PC-3 (cell line): ENCODE data around the gene NTHL1. TPM values are rescaled to one million over a fixed set of nuclear protein-coding genes. Genes with fewer than 3 reads are reported as not detected.

ENCODE experiments used
- ATAC-seq: fragments of 200-7000 bp; cut with Tn5 transposase; 2 replicates; pipeline ENCODE4 v1.9.1; 2020; ENCODE audit warnings: mild to moderate bottlenecking, moderate library complexity
- BruUV-seq: library from RNA; stranded (reverse); fragments of 400-500 nt; replicated peaks from 2 replicates; lab custom pipeline; 2021; lab: Mats Ljungman, UMichigan
- CTCF ChIA-PET: fragments of 300-600 bp; sonication (Branson Sonifier 250); formaldehyde crosslinking; loops from one replicate; lab custom pipeline; 2022; ENCODE audit warnings: antibody characterized with exemption; lab: Charles Lee
- POLR2A ChIA-PET: fragments of 300-600 bp; sonication (Branson Sonifier 250); formaldehyde crosslinking; loops from one replicate; lab custom pipeline; 2022; ENCODE audit warnings: antibody characterized with exemption; ENCODE audit not compliant: unreplicated experiment; lab: Charles Lee
- DNase-seq: peaks from one replicate; pipeline ENCODE4 v3.0.0-alpha.2; 2015
- H2AFZ ChIP-seq: fragments of 300-600 bp; sonication (generic); 2 replicates; pipeline ENCODE4 v1.6.0; 2016; ENCODE audit warnings: antibody characterized with exemption, low read length
- H3F3A ChIP-seq: fragments of 300-600 bp; sonication (generic); one replicate; pipeline ENCODE4 v1.6.0; 2017; ENCODE audit warnings: antibody characterized with exemption, low read length, control low read depth, mild to moderate bottlenecking; ENCODE audit not compliant: unreplicated experiment
- H3K27ac ChIP-seq: fragments of 300-600 bp; sonication (generic); 2 replicates; pipeline ENCODE4 v1.5.1; 2016; ENCODE audit warnings: mild to moderate bottlenecking, low read length
- H3K27me3 ChIP-seq: fragments of 300-600 bp; sonication (generic); 2 replicates; pipeline ENCODE4 v1.6.1; 2016; ENCODE audit warnings: low read length, mixed read lengths
- H3K36me3 ChIP-seq: fragments of 300-600 bp; sonication (generic); 2 replicates; pipeline ENCODE4 v1.6.1; 2016; ENCODE audit warnings: low read depth, mixed run types, low read length, mixed read lengths
- H3K4me1 ChIP-seq: fragments of 300-600 bp; sonication (generic); 2 replicates; pipeline ENCODE4 v1.5.1; 2016; ENCODE audit warnings: low read length; ENCODE audit not compliant: insufficient read depth
- H3K4me2 ChIP-seq: fragments of 300-600 bp; sonication (generic); 2 replicates; pipeline ENCODE4 v1.6.0; 2016; ENCODE audit warnings: low read length
- H3K4me3 ChIP-seq: fragments of 300-600 bp; sonication (generic); 2 replicates; pipeline ENCODE4 v1.5.1; 2016; ENCODE audit warnings: mild to moderate bottlenecking, low read length, mixed read lengths
- H3K79me2 ChIP-seq: fragments of 300-600 bp; sonication (generic); 2 replicates; pipeline ENCODE4 v1.6.1; 2017; ENCODE audit warnings: low read length, mixed read lengths
- H3K9ac ChIP-seq: fragments of 300-600 bp; sonication (generic); 2 replicates; pipeline ENCODE4 v1.6.0; 2016; ENCODE audit warnings: mild to moderate bottlenecking, low read length
- H3K9me2 ChIP-seq: fragments of 300-600 bp; sonication (generic); replicated peaks from 2 replicates; pipeline ENCODE4 v1.6.1; 2016; ENCODE audit warnings: mixed run types, low read length, mixed read lengths
- H3K9me3 ChIP-seq: fragments of 300-600 bp; sonication (generic); 2 replicates; pipeline ENCODE4 v1.6.1; 2016; ENCODE audit warnings: low read length, mixed read lengths
- H4K20me1 ChIP-seq: fragments of 300-600 bp; sonication (generic); 2 replicates; pipeline ENCODE4 v1.6.1; 2016; ENCODE audit warnings: low read length, mixed read lengths
- EZH2 ChIP-seq: fragments of 300-600 bp; sonication (generic); IDR thresholded peaks from one replicate; pipeline ENCODE4 v1.6.1; 2017; ENCODE audit warnings: antibody characterized with exemption, mild to moderate bottlenecking, low read length; ENCODE audit not compliant: unreplicated experiment
- EZH2phosphoT487 ChIP-seq: fragments of 300-600 bp; sonication (generic); IDR thresholded peaks from 2 replicates; pipeline ENCODE4 v1.6.1; 2018; ENCODE audit warnings: mild to moderate bottlenecking, antibody characterized with exemption, low read length, borderline replicate concordance
- intact Hi-C: fragments of 100-400 bp; cut with micrococcal nuclease; formaldehyde crosslinking; loops from 2 replicates; pipeline ENCODE4 v1.9.0; 2023
- microRNA-seq: library from miRNA; unstranded; fragments of <30 nt; microRNA quantifications from one replicate; pipeline ENCODE4 v1.1.0, GENCODE V29; 2020; ENCODE audit not compliant: unreplicated experiment
- total RNA-seq: library from RNA; depleted of rRNA; stranded (reverse); fragments of >200 nt; gene quantifications from 2 replicates; pipeline ENCODE4 v1.2.3, GENCODE V29; 2014; rRNA removed
- TF ChIP-seq, protein P1 (sequence below): fragments of 300-600 bp; sonication (generic); conservative IDR thresholded peaks from 2 replicates; pipeline ENCODE4 v1.5.1; 2017; ENCODE audit warnings: antibody characterized with exemption, low read depth, mild to moderate bottlenecking, low read length

The NTHL1 gene
- total RNA-seq, 1 experiment from 2014 or later: 90.1 TPM

DNA sequence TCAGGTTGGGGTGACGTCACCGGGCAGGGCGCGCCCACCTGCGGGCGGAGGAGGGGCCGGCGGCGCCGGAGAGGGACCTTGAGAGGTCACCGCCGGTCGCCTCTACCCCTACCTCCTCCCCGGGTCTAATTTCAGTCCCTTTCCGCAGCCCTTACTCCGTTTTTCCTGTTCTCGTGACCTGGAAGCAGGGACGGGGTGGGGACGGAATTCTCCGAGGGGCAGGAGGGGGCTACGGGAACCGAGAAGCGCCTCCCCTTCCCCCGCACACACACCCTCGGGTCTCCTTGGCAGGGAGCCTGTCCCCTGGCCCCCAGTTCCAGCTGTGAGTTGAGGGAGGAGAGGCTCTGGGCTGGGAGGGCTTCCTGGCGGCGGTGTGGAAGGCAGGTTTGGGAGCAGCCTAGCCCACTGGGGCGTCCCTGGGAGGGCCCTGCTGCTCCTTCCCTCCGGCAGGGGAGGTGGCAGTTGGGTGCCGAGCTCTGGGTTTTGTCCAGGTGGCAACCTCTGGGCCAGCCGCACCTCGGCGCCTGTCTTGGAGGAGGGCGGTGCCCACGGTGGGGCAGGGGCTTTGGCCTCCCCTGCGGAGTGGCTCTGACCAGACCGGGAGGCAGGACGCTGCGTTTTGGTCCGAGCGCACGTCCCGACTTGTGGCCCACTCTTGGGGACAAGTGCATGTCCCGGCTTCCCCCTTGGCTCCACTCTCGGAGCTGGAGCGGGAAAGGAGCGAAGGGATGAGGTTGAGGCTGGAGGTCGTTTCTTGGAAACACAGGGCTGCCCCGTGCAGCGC lies 57.1 kb downstream of the NTHL1 start:
- Histone ChIP-seq H3K9ac (no peak overlapping the region), H3K27me3 (no peaks in the 10 kb centered on the region), H2AFZ (peak overlapping the region; percentile 20; the same call in 1 of the 2 replicates), H4K20me1 (no peaks in the 10 kb centered on the region), H3K4me1 (peaks cover 8% of the 10 kb centered on the region), H3K9me3 (no peaks in the 10 kb centered on the region), H3K9me2 (no peaks in the 10 kb centered on the region), H3K79me2 (peaks cover 5% of the 10 kb centered on the region; the same call in 1 of the 2 replicates), H3K4me3 (peak overlapping the region; percentile 52), H3F3A (no peaks in the 10 kb centered on the region), H3K4me2 (peak overlapping the region; percentile 65), H3K36me3 (no peaks in the 10 kb centered on the region; the same call in 1 of the 2 replicates), H3K27ac (no peak overlapping the region)
- no peak for DNase-seq
- ChIA-PET CTCF (interaction anchor here (0.6 kb wide), 1 partner anchor 150 kb away, joined by 3 read pairs; no protein-coding TSS in a partner anchor), POLR2A (no interaction called here)
- ATAC-seq: no peak
- intact Hi-C loops: no loop called here
- BruUV-seq: no TSS peak
- TF ChIP-seq EZH2 (no peak), EZH2phosphoT487 (no peak)
- TF ChIP-seq, protein P1, sequence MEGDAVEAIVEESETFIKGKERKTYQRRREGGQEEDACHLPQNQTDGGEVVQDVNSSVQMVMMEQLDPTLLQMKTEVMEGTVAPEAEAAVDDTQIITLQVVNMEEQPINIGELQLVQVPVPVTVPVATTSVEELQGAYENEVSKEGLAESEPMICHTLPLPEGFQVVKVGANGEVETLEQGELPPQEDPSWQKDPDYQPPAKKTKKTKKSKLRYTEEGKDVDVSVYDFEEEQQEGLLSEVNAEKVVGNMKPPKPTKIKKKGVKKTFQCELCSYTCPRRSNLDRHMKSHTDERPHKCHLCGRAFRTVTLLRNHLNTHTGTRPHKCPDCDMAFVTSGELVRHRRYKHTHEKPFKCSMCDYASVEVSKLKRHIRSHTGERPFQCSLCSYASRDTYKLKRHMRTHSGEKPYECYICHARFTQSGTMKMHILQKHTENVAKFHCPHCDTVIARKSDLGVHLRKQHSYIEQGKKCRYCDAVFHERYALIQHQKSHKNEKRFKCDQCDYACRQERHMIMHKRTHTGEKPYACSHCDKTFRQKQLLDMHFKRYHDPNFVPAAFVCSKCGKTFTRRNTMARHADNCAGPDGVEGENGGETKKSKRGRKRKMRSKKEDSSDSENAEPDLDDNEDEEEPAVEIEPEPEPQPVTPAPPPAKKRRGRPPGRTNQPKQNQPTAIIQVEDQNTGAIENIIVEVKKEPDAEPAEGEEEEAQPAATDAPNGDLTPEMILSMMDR: no peak

DNA sequence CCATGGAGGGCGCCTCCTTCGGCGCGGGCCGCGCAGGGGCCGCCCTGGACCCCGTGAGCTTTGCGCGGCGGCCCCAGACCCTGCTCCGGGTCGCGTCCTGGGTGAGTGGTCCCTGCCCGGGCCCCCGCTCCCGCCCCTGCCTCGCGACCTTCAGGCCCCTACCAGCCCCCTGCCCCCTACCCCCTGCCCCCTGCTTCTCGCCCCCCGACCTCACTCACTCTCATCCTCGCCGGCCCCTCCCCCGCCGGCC lies 57.6 kb downstream of the NTHL1 start:
- Histone ChIP-seq H3K27ac (no peak overlapping the region), H3K27me3 (no peaks in the 10 kb centered on the region), H4K20me1 (no peaks in the 10 kb centered on the region), H3K9ac (no peak overlapping the region), H3F3A (no peaks in the 10 kb centered on the region), H2AFZ (no peak overlapping the region), H3K9me2 (no peaks in the 10 kb centered on the region), H3K4me3 (peak overlapping the region; percentile 52; the same call in 1 of the 2 replicates), H3K4me2 (peak overlapping the region; percentile 65; the same call in 1 of the 2 replicates), H3K79me2 (peaks cover 11% of the 10 kb centered on the region), H3K9me3 (no peaks in the 10 kb centered on the region), H3K36me3 (no peaks in the 10 kb centered on the region; the same call in 1 of the 2 replicates), H3K4me1 (peaks cover 14% of the 10 kb centered on the region)
- intact Hi-C loops: no loop called here
- DNase-seq (no peak), ATAC-seq (no peak)
- BruUV-seq: no TSS peak
- CTCF ChIA-PET: interaction anchor here (0.6 kb wide), 1 partner anchor 151 kb away, joined by 3 read pairs; no protein-coding TSS in a partner anchor
- TF ChIP-seq EZH2: no peak
- TF ChIP-seq, protein P1: no peak
- no peak for TF ChIP-seq EZH2phosphoT487
- POLR2A ChIA-PET: no interaction called here

Small RNAs within 50 kb of the gene (microRNA-seq; reads per million reads assigned to microRNA genes)
- not detected for gene MIR1225

Other genes with a start within 250 kb of the NTHL1 start
- gene HAGH, start 221.0 kb downstream of the NTHL1 start, total RNA-seq: 96.9 and 99.5 TPM in 2 replicates
- gene FAHD1, start 220.6 kb downstream of the NTHL1 start, total RNA-seq: 37.5 and 47.5 TPM in 2 replicates
- gene MEIOB, start 175.7 kb downstream of the NTHL1 start, total RNA-seq: not detected in 2 replicates
- not detected in 2 replicates for gene HS3ST6, start 129.4 kb downstream of the NTHL1 start, total RNA-seq
- gene MSRB1, start 104.6 kb downstream of the NTHL1 start, total RNA-seq: 24.6 and 25.7 TPM in 2 replicates
- 1.5 TPM in 1 of 2 replicates, not detected in the other for gene RPL3L, start 93.1 kb downstream of the NTHL1 start, total RNA-seq
- gene NDUFB10, start 88.3 kb downstream of the NTHL1 start, total RNA-seq: 407 and 530 TPM in 2 replicates
- gene RPS2, start 83.0 kb downstream of the NTHL1 start, total RNA-seq: 2,234 and 2,721 TPM in 2 replicates
- not detected in 2 replicates for gene RNF151, start 81.0 kb downstream of the NTHL1 start, total RNA-seq
- gene TBL3, start 75.8 kb downstream of the NTHL1 start, total RNA-seq: 71.5 and 111 TPM in 2 replicates
- 2.4 and 3.4 TPM in 2 replicates for gene NOXO1, start 66.4 kb downstream of the NTHL1 start, total RNA-seq
- 66.8 and 77.2 TPM in 2 replicates for gene GFER, start 63.6 kb downstream of the NTHL1 start, total RNA-seq
- gene SYNGR3, start 57.9 kb downstream of the NTHL1 start, total RNA-seq: 1.5 and 2.8 TPM in 2 replicates
- gene ZNF598, start 38.0 kb downstream of the NTHL1 start, total RNA-seq: 44.4 and 60.1 TPM in 2 replicates
- 3.8 and 5.6 TPM in 2 replicates for gene NPW, start 28.0 kb downstream of the NTHL1 start, total RNA-seq
- 145 and 160 TPM in 2 replicates for gene NHERF2, start 20.9 kb downstream of the NTHL1 start, total RNA-seq
- 59.3 and 64.4 TPM in 2 replicates for gene TSC2, start 151 bp upstream of the NTHL1 start, total RNA-seq
- gene PKD1, start 88.1 kb upstream of the NTHL1 start, total RNA-seq: 58.9 and 77.3 TPM in 2 replicates
- gene RAB26, start 100.8 kb upstream of the NTHL1 start, total RNA-seq: 4.6 and 5.6 TPM in 2 replicates
- gene TRAF7, start 107.9 kb upstream of the NTHL1 start, total RNA-seq: 44.9 and 50.7 TPM in 2 replicates
- 1.6 and 1.7 TPM in 2 replicates for gene CASKIN1, start 148.8 kb upstream of the NTHL1 start, total RNA-seq
- 63.3 and 73.6 TPM in 2 replicates for gene MLST8, start 157.6 kb upstream of the NTHL1 start, total RNA-seq
- gene BRICD5, start 163.0 kb upstream of the NTHL1 start, total RNA-seq: 2.1 and 4.8 TPM in 2 replicates
- 46.0 and 58.1 TPM in 2 replicates for gene PGP, start 167.0 kb upstream of the NTHL1 start, total RNA-seq
- gene E4F1, start 175.8 kb upstream of the NTHL1 start, total RNA-seq: 49.0 and 57.7 TPM in 2 replicates
- 1.6 and 2.7 TPM in 2 replicates for gene DNASE1L2, start 188.6 kb upstream of the NTHL1 start, total RNA-seq
- 71.7 and 90.5 TPM in 2 replicates for gene ECI1, start 203.8 kb upstream of the NTHL1 start, total RNA-seq
- 131 and 154 TPM in 2 replicates for gene RNPS1, start 220.3 kb upstream of the NTHL1 start, total RNA-seq